ENCODE data around the gene TSPAN14.

The TSPAN14 gene

DNA sequence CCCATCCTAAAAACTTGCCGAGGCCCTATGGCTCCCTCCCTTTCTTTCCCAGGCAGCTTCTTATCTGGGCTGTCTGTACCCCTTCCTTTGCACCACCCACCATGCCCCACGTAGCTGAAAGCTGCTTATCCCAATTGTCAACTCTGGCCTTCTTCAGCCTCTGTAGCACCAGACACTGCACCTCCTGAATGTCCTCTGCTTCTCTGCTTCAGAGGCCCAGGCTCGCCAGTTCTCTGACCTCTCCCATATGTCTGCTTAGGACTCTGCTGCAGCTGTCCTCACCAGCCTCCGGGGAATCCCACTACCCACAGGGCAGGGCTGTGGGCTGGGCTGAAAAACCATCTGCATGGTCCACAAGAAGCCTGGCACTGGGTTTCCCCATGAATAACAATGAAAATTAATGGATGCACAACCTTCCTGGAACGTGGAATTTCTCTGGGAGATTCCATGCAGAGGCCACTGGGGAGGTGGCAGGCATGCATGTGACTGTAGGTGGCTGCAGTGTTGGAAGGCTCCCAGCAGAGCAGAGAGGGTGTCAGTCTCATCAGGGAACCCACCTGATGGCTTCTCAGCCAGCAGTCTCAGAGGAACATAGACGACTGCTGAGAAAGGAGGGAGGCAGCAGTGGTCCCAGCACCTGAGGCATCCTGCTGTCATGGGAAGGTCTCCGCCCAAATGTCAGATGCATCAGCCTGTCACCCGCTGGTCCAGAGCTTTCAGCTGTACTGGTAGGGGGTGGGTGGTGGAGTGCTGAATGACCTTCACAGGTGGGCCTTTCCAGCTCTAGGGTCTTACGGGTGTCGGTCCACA, 66.8 kb downstream of the TSPAN14 start:
- WGBS, 2 experiments (ENCODE audit: insufficient coverage in 2 of 2) = 85 to 96% methylated on average over 9 to 10 of the region's 10 CpGs

DNA sequence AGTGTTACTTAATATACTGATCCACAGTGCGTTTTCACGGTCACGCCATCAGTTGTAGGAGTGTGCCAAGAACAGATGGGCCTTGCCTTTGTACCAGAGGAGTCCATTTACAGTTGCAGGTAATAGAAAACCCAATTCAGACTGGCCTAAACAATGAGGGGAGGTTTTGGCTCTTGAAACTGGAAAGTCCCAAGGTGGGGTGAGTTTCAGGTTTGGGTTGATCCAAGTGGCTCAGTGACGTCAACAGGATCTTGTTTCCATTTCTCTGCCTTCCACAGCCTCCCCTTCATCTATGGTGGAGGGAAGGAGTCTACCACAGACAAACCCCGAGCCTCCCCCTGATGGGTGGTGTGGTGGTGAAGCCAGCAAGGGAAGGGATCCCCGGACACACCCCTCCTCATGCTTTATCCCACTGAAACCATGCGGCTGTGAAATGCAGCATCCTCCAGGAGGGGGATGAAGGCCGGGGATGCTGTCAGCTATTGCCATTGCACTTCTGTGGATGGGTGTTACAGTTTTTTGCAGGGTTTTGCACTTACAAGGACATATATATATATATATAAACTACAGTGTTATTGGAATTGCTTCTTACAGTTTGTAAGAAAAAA, 68.8 kb downstream of the TSPAN14 start:
- H3K27ac ChIP-seq (ENCODE audit: low read depth, low read length, severe bottlenecking) = no peak overlapping the region
- no peak overlapping the region for H3K4me3 ChIP-seq (ENCODE audit: extremely low read depth, insufficient read depth, low read length, poor library complexity, severe bottlenecking)
- H3K9me3 ChIP-seq (ENCODE audit: control insufficient read depth, low read length) = no peaks in the 10 kb centered on the region
- H3K4me1 ChIP-seq (ENCODE audit: control insufficient read depth, insufficient read depth, low read length, poor library complexity, severe bottlenecking) = peaks cover 6% of the 10 kb centered on the region
- peaks cover 44% of the 10 kb centered on the region for H3K36me3 ChIP-seq (ENCODE audit: control insufficient read depth, insufficient read depth, low read length)
- 100% methylated on average over 3 of the region's 8 CpGs; no CpG with 5 or more reads in 1 of the 2 experiments for WGBS, 2 experiments (ENCODE audit: insufficient coverage in 2 of 2)

More for the DNA sequence above, 66.8 kb downstream of the TSPAN14 start:
- no peaks in the 10 kb centered on the region for H3K9me3 ChIP-seq (ENCODE audit: control insufficient read depth, low read length)
- H3K36me3 ChIP-seq (ENCODE audit: control insufficient read depth, insufficient read depth, low read length) = peaks cover 64% of the 10 kb centered on the region
- H3K4me3 ChIP-seq (ENCODE audit: extremely low read depth, insufficient read depth, low read length, poor library complexity, severe bottlenecking) = no peak overlapping the region
- no peak overlapping the region for H3K27ac ChIP-seq (ENCODE audit: low read depth, low read length, severe bottlenecking)
- H3K4me1 ChIP-seq (ENCODE audit: control insufficient read depth, insufficient read depth, low read length, poor library complexity, severe bottlenecking) = peaks cover 6% of the 10 kb centered on the region

DNA sequence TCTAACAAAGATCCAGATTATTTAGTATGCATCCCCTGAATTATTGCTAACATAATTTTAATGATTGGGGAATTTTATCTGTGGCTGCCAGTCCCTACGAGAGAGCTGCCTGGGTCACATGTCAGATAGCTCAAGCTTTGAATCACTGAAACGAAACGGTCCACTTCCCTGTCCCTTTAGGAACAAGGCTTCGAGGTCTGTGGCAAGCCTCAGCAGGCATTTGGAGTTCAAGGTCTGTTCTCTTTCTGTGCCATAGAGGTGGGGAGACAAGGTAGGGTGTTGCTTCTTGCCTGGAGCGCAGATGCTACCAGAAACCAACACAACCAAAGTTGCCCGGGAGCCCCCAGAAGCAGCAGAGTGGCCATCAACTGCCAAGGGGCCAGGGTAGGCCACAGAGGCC, 69.7 kb downstream of the TSPAN14 start:
- no peak overlapping the region for H3K4me3 ChIP-seq (ENCODE audit: extremely low read depth, insufficient read depth, low read length, poor library complexity, severe bottlenecking)
- peaks cover 6% of the 10 kb centered on the region for H3K4me1 ChIP-seq (ENCODE audit: control insufficient read depth, insufficient read depth, low read length, poor library complexity, severe bottlenecking)
- no peaks in the 10 kb centered on the region for H3K9me3 ChIP-seq (ENCODE audit: control insufficient read depth, low read length)
- 96% methylated on average over 4 of the region's 6 CpGs for WGBS, 2 experiments (ENCODE audit: insufficient coverage in 2 of 2)
- no peak overlapping the region for H3K27ac ChIP-seq (ENCODE audit: low read depth, low read length, severe bottlenecking)
- peaks cover 35% of the 10 kb centered on the region for H3K36me3 ChIP-seq (ENCODE audit: control insufficient read depth, insufficient read depth, low read length)

DNA sequence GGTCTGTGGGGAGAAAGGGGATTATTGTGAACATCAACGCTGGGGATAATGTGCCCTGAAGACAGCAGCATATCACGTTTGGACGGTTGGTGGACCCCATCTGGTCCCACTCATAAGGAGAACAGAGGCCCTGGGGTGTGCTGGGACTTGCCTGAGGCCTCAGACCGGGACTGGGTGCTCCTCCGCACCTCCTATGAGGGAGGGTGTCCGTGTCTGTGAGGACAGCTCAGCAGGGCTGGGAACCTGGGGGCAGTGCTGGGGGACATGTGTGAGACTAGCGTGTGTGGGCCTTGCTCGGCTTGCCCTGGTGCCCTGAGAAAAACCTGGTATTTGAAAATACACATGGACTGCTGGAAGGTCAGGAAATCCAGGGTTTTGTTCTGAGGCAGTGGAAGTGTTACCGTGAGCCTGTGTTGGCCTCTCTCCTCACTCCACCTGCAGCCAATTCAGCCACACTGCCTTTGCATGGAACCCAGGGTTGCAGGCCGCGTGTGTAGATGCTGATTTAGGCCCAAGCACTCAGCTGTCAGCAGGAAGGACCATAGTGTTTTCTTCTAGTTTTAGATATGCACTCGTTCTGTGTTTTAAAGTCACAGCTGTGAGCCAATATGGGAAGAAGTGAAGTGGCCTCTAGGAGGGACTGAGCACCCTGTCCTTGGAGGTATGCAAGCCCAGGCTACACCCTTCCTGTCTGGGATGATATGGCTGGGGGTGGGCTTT, 70.2 kb downstream of the TSPAN14 start:
- Histone ChIP-seq H3K4me1 (ENCODE audit: control insufficient read depth, insufficient read depth, low read length, poor library complexity, severe bottlenecking) (peaks cover 6% of the 10 kb centered on the region), H3K36me3 (ENCODE audit: control insufficient read depth, insufficient read depth, low read length) (peaks cover 29% of the 10 kb centered on the region), H3K4me3 (ENCODE audit: extremely low read depth, insufficient read depth, low read length, poor library complexity, severe bottlenecking) (no peak overlapping the region), H3K9me3 (ENCODE audit: control insufficient read depth, low read length) (no peaks in the 10 kb centered on the region), H3K27ac (ENCODE audit: low read depth, low read length, severe bottlenecking) (no peak overlapping the region)
- WGBS, 2 experiments (ENCODE audit: insufficient coverage in 2 of 2) = 92 to 95% methylated on average over 8 to 11 of the region's 12 CpGs

DNA sequence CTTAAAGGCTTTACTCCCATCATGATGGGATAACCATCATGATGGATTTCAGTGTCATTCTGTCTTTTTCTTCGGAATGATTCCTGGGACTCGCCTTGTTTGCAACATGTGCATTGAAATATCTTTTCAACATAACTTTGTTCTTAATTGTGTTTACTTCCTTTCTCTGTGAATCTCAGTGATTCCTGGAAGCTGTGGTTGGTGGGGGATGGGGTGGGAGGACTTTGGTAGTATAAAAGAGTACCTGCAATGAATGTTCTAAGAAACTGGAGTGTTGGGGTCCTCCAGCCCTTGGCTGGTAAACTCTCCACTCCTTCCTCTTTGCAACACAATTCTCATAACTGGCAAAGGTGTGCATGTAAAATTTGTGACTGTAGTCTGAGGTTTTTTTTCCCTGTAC, 72.1 kb downstream of the TSPAN14 start:
- Histone ChIP-seq H3K27ac (ENCODE audit: low read depth, low read length, severe bottlenecking) (no peak overlapping the region), H3K9me3 (ENCODE audit: control insufficient read depth, low read length) (no peaks in the 10 kb centered on the region), H3K36me3 (ENCODE audit: control insufficient read depth, insufficient read depth, low read length) (peaks cover 11% of the 10 kb centered on the region), H3K4me1 (ENCODE audit: control insufficient read depth, insufficient read depth, low read length, poor library complexity, severe bottlenecking) (peaks cover 6% of the 10 kb centered on the region), H3K4me3 (ENCODE audit: extremely low read depth, insufficient read depth, low read length, poor library complexity, severe bottlenecking) (no peak overlapping the region)
- 100% methylated on average over 1 of the region's 2 CpGs; no CpG with 5 or more reads in 1 of the 2 experiments for WGBS, 2 experiments (ENCODE audit: insufficient coverage in 2 of 2)

DNA sequence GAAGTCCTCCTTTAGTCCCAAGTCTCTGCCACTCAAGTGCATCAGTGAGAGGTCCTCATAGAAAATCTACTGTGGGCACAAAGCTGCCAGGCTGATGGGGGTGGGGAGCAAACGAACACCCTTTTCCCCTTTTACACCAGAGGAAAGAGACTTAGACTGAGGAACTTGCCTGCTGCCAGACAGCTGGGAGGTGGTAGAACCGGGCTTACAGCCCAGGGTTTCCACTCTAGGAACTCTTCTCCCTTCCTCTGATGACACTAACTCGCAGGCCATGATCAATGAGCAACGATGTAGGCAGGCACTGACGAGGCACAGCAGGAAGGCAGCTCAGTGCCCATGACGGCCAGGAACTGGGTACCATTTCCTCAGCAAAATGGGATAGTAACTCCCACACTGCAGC, 72.6 kb downstream of the TSPAN14 start:
- Histone ChIP-seq H3K27ac (ENCODE audit: low read depth, low read length, severe bottlenecking) (no peak overlapping the region), H3K4me1 (ENCODE audit: control insufficient read depth, insufficient read depth, low read length, poor library complexity, severe bottlenecking) (peaks cover 6% of the 10 kb centered on the region), H3K4me3 (ENCODE audit: extremely low read depth, insufficient read depth, low read length, poor library complexity, severe bottlenecking) (no peak overlapping the region), H3K36me3 (ENCODE audit: control insufficient read depth, insufficient read depth, low read length) (peaks cover 7% of the 10 kb centered on the region), H3K9me3 (ENCODE audit: control insufficient read depth, low read length) (no peaks in the 10 kb centered on the region)
- 81 to 87% methylated on average over 4 to 6 of the region's 6 CpGs for WGBS, 2 experiments (ENCODE audit: insufficient coverage in 2 of 2)

DNA sequence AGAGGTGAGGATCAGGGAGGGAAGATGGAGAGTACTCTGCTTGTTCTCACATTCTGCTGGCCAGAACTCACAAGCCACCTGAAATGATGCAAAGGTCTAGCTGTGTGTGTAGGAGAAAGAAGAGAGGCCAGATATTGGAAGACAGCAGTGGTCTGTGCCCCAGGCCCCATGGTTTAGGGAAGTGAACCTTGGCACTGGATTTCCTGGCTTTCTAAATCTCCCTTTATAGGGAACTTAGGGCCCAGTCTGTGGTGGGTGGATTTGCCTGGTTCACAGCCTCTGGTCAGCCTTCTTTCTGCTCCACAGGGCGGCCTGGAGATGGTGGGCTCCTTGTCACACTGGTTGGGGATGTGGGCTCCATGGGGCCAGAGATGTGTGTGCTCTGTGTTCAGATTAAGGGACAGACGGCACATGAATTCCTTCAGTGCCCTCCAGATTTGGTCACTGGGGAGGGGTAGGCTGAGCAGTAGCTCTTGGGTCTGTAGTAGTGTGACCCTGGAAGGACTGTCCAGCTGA, 74.1 kb downstream of the TSPAN14 start:
- Histone ChIP-seq H3K4me1 (ENCODE audit: control insufficient read depth, insufficient read depth, low read length, poor library complexity, severe bottlenecking) (peaks cover 6% of the 10 kb centered on the region), H3K9me3 (ENCODE audit: control insufficient read depth, low read length) (no peaks in the 10 kb centered on the region), H3K4me3 (ENCODE audit: extremely low read depth, insufficient read depth, low read length, poor library complexity, severe bottlenecking) (no peak overlapping the region), H3K36me3 (ENCODE audit: control insufficient read depth, insufficient read depth, low read length) (no peaks in the 10 kb centered on the region), H3K27ac (ENCODE audit: low read depth, low read length, severe bottlenecking) (no peak overlapping the region)
- WGBS, 2 experiments (ENCODE audit: insufficient coverage in 2 of 2) = 80 to 100% methylated on average over 2 of the region's 2 CpGs

DNA sequence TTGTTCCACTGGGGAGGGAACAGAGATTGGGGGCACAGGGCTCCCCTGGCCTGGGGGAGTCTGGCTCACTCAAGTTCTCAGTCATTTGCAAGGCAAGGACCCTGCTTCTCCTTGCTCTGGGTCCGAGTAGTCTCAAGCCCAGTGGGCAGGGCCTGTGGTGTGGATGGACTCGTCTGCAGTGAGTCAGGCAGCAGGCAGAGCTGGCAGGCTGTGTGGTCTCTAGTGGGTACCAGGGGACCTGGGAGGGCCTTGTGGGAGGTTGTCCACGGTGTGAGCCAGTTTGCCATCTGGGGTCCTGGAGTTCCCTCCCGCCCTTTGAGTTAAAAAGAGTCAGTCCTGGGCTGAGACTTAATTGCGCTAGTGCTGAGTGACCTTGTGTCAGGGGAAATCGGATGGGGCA, 74.8 kb downstream of the TSPAN14 start:
- WGBS, 2 experiments (ENCODE audit: insufficient coverage in 2 of 2) = 89 to 97% methylated on average over 3 of the region's 6 CpGs
- Histone ChIP-seq H3K27ac (ENCODE audit: low read depth, low read length, severe bottlenecking) (no peak overlapping the region), H3K4me1 (ENCODE audit: control insufficient read depth, insufficient read depth, low read length, poor library complexity, severe bottlenecking) (peaks cover 6% of the 10 kb centered on the region), H3K36me3 (ENCODE audit: control insufficient read depth, insufficient read depth, low read length) (no peaks in the 10 kb centered on the region), H3K4me3 (ENCODE audit: extremely low read depth, insufficient read depth, low read length, poor library complexity, severe bottlenecking) (no peak overlapping the region), H3K9me3 (ENCODE audit: control insufficient read depth, low read length) (no peaks in the 10 kb centered on the region)

DNA sequence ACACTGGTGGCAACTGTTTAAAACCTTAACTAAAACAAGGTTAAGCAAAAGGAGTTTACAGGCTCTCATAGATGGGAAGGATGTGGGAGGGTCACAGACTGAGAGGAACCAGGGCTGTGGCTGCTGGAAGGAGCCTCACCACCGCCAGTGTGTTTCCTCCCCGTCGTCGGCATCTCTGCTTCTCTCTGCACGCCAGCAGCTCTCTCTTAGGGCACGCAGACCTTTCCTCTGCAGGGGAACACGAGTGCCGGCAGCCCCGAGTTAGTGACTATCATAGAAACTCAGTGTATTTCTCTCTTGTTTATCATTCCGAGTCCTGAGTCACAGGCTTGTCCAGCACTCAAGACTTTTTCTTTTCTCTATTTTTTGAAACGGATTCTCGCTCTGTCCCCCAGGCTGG, 75.5 kb downstream of the TSPAN14 start:
- WGBS, 2 experiments (ENCODE audit: insufficient coverage in 2 of 2) = 92 to 95% methylated on average over 12 of the region's 12 CpGs
- Histone ChIP-seq H3K36me3 (ENCODE audit: control insufficient read depth, insufficient read depth, low read length) (no peaks in the 10 kb centered on the region), H3K9me3 (ENCODE audit: control insufficient read depth, low read length) (no peaks in the 10 kb centered on the region), H3K27ac (ENCODE audit: low read depth, low read length, severe bottlenecking) (no peak overlapping the region), H3K4me3 (ENCODE audit: extremely low read depth, insufficient read depth, low read length, poor library complexity, severe bottlenecking) (no peak overlapping the region), H3K4me1 (ENCODE audit: control insufficient read depth, insufficient read depth, low read length, poor library complexity, severe bottlenecking) (peaks cover 2% of the 10 kb centered on the region)

DNA sequence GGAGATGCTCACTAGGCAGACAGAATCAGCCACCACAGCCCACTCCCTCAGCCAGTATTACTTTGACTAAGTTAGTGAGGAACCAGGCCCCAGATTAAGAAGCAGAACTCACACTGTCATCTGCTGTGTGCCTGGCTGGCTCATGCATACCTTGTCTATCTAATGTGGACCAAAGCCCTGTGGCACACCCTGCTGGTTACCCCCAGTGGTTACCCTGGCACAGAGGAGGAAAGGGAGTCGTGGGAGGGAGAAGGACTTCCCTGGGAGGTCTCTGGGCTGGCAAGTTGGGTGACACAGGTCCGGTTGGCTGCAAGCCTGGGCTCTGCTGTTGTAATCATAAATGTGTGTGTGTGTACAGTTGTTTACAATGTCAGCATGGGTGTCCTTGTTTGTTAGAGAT, 76.1 kb downstream of the TSPAN14 start:
- Histone ChIP-seq H3K9me3 (ENCODE audit: control insufficient read depth, low read length) (no peaks in the 10 kb centered on the region), H3K4me1 (ENCODE audit: control insufficient read depth, insufficient read depth, low read length, poor library complexity, severe bottlenecking) (no peaks in the 10 kb centered on the region), H3K36me3 (ENCODE audit: control insufficient read depth, insufficient read depth, low read length) (no peaks in the 10 kb centered on the region), H3K4me3 (ENCODE audit: extremely low read depth, insufficient read depth, low read length, poor library complexity, severe bottlenecking) (no peak overlapping the region), H3K27ac (ENCODE audit: low read depth, low read length, severe bottlenecking) (no peak overlapping the region)
- 83% methylated on average over 1 to 2 of the region's 2 CpGs for WGBS, 2 experiments (ENCODE audit: insufficient coverage in 2 of 2)
